ENCODE results near the gene ARL8B.

DNA sequence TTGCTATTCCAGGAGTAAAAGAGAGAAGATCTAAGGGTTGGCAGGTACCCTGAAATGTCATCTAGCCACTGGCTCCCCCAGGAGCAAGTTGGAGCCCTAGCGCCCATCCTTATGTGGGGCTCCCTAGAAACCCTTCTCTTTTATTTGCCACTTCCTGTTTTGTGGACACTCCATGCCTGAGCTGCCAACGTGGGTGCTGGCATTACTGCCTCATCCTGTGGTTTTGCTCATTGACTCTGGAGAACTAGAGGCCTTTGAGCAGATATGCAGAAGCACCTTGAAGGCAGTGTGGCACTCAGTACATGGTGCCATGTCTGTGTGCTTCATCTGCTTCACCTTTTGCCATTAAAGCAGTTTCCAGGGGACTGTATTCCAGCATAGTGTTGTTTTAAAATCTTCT, 73.5 kb downstream of the ARL8B start:
- peak in 1 of 3 donors; percentile 22 for TF ChIP-seq POLR2AphosphoS5 (IDR thresholded peaks at IDR 0.05)
- TF ChIP-seq CTCF (IDR thresholded peaks at IDR 0.05) = no peak
- TF ChIP-seq POLR2A (IDR thresholded peaks at IDR 0.05) = no peak

All from breast epithelium (tissue), 3 donors.